NCI-H2029 (cell line): Measurements from ENCODE around the gene SLC26A1.
"Not testable (repeated sequence)": the region's sequence is repeated elsewhere in the genome, so short reads cannot be mapped to it uniquely, and the experiment has no call there.

Experiments
- DNase-seq: peaks from one replicate; lab custom pipeline; 2025; lab: John Stamatoyannopoulos, UW

Gene SLC26A1

DNA sequence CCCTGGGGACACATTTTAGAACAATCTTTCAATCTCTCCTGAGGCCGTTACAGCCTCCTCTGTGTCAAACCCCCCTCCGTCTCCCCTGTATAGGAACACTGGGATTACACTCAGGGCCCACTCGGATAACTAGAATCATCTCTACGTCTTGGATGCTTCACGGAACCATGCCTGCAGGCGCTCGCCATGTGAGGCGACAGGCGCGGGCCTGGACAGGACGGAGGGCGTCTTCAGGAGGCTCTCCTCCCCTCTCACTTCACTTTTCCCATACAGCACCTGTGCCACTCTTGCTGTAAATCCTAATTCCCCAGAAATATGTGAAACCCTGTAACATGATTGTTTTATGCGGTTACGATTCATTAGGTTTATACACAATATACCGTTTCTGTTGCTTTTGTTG is 10.4 kb downstream of the SLC26A1 start:
- no peak for DNase-seq

- no peak for DNase-seq
Observed at GRCh38 chr4:982291-982690, 10.9 kb downstream of the SLC26A1 start.

DNA sequence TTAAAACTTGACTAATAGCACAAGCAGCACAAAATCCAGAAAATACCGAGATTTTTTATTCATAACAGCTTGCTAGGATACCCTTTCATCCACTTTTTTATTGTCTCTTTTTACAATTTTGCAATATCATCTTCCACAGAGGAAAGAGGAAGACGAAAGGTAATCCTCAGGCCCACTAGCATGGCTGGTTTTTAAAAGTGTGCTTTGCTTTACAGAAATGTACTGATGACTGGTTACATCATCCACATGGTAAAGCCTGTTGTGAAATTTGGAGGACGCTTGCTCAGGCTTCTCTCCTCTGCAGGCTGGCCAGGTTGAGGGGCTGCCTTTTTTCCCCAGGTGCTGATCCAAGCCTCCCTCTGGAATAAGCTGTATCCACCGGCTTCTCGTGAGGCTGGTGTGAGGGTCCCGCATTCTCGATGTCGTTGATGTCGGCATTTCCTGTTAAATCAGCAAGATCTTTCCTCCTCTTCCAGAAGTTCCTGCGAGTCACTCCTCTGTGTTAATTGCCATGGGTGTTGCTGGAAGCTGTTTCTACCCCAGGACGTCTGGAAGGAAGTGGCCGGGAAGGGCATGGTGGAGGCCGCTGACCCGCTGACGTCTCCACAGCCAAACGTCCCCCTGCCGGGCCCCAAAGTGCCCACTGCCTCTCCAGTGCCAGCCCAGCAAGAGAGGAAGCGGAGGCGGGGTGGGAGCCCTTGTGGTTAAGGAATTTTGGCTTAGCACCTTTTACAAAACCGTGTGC is 14.1 kb downstream of the SLC26A1 start:
- DNase-seq, result no peak

DNA sequence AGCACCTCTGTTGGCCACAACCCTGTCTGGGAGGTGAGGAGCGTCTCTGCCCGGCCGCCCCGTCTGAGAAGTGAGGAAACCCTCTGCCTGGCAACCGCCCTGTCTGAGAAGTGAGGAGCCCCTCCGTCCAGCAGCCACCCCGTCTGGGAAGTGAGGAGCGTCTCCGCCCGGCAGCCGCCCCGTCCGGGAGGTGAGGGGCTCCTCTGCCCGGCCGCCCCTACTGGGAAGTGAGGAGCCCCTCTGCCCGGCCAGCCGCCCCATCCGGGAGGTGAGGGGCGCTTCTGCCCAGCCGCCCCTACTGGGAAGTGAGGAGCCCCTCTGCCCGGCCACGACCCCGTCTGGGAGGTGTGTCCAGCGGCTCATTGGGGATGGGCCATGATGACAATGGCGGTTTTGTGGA is 17.2 kb downstream of the SLC26A1 start:
- DNase-seq, result not testable (repeated sequence)

DNA sequence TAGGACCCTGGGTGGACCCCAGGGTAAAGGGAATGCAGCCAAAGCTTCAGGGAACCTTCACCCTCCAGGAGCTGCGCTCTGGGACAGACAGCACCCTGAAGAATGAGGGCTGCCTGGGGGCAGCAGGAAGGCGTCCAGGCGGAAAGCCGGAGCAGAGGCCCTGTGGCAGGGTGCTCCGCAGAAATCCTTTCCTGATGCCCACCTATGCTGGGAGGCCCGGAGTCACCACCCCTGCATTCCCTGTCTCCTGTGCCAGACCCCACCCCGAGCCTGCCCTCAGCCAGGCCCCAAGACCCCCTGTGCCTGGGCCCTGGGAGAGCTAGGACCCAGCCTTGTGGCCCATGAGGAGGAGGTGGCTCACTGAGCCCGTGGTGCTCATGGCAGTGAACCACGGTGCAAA is 18.5 kb downstream of the SLC26A1 start:
- DNase-seq, result no peak

DNA sequence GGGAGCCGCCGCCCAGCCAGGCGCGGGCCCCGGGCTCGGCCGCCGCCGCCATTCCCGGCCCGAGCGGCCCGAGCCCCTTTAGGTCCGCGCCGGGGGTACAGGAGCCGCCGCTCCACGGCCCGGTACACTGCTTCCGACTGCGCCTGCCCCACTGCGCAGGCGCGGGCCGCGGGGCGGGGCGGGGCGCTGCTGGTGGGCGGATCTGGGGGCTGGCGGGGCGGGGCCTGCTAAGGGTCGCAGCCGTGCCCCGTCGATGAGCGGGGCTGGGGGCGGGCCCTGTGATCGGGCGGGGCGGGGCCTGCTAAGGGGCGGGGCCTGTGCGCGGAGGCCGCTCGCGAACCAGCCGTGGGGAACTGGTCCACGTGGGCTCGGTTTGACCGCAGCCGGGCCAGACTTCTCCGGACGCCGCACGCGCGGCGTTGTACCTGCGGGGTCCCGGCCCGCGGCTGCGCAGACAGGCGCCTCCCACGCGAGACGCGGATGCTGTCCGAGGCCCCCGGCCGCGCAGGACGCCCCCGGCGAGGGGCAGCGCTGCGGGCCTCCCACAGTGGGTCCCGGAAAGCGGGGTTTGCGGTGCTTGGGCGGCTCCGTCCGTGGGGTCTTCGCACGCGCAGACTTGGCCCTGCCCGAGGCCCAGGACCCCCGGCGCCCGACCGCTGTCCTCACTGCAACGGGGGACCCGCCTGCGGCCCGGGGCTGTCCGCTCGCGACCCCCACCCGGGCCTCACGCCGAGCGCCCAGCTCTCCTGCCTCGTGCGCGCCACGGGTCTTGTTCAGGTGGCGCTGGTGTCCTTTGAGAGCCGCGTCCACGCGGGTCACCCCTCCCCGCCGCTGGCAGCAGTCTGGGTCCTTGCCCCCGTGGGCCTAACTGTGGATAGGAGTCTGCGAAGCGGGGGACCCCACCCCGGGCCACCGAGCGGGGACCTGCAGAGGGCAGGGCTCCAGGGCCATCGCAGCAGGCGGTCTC is 19.5 kb downstream of the SLC26A1 start, which contains the start of gene DGKQ:
DGKQ (minus strand) TSS at position 139 of the 967 bp plus-strand sequence; CDS start at position 52, 87 bp downstream.
- peak; percentile 11 for DNase-seq

DNA sequence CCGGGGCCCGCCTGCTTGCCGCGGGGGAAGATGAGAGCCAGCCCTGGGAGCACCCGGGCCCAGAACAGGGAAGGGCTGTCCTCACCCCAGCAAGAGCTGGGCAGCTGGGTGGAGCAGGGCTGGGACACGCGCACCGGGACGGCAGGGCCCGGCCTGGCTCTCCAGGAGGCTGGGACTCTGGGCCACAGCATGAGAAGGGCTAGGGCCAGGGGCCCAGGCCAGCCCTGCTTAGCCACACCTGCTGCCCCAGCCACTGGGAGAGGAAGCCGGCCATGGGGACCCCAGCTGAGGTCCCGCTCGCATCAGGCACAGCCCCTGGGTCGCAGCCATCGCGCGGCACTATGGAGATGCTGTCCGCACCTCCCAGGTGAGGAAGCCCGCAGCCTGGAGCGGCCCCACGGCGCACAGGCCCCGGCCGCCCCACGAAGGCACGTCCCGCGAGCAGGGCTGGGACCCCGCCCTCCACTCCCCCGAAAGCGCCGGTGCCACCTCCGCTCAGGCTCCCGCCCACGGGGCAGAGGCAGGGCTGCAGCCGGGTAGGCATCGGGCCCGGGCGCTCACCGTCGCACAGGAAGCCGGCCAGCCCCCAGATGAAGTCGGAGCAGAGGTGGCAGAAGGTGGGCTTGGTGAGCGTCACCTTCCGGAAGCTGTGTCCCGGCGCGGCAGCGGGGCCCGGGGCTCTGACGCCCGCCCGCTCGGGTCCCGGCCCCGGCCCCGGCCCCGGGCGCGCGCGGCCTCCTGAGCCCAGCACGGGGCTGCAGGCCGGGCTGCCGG is 20.4 kb downstream of the SLC26A1 start:
- no peak for DNase-seq

- DNase-seq, result no peak
Observed at GRCh38 chr4:971666-972500, 21.3 kb downstream of the SLC26A1 start.

DNA sequence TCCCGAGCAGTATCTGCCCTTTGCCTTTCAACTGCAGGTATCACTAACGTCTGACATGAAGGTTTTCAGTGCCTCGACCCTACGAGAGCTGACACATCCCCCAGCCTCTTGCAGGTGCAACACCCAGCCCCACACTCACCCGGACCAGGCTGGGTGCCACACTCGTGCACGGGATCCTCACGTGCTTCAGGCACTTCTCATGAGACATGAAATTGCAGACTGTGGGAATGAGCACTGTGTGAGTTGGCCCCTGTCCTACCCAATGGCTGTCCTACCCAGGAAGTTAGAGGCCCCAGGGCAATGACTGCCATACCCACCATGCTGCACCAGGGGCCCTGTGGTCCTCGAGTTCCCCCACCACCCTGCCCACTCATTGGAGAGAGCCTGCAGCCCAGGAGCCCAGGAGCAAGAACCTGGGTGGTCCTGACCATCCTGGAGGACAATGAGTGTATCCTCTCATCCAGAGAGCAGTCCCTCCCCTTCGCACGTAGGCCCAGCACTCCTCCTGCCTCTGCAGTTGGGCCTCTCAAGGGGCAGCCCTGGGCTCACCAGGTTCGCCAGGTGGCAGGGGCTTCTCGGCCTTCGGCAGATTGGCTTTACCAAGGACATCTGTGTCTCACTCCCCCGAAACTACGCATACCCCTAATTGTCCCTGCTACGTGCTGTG is 22.2 kb downstream of the SLC26A1 start:
- no peak for DNase-seq

GRCh38 chr4:970046-970745 is 23.0 kb downstream of the SLC26A1 start:
- no peak for DNase-seq

DNA sequence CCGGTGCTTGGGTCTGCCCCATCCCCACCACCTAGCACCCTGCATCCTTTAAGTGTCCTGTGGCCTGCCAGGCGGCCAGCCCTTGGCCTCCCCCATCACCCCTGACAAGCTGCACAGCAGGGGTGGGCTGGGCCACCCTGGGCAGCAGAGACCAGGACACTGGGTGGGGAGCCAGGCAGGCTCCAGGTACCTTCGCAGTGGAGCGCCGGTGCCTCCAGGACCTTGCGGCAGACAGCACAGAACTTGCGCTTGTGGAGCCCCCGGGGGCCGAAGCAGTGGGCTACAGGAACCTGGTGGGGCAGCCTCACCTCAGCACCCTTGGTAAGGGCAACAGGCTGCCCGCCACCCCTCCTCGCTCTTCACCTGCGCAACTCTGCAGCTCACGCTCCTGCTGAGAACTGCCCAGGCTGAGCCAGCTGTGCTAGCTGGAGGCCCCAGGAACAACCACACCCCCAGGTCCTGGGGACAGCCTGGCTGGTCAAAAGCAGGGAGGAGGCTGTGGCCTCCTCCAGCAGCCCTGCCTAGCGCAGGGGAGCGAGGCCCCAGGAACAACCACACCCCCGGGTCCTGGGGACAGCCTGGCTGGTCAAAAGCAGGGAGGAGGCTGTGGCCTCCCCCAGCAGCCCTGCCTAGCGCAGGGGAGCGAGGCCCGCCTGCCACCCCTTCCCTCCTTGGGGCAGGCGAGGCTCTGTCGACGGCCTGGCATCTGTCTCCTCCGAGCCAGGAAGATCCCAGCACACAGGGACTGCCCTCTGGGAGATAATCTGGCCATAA is 24.4 kb downstream of the SLC26A1 start:
- DNase-seq, result no peak

- DNase-seq, result no peak
Observed at GRCh38 chr4:968221-968620, 25.0 kb downstream of the SLC26A1 start.

GRCh38 chr4:967113-968104 is 25.8 kb downstream of the SLC26A1 start:
- no peak for DNase-seq

DNA sequence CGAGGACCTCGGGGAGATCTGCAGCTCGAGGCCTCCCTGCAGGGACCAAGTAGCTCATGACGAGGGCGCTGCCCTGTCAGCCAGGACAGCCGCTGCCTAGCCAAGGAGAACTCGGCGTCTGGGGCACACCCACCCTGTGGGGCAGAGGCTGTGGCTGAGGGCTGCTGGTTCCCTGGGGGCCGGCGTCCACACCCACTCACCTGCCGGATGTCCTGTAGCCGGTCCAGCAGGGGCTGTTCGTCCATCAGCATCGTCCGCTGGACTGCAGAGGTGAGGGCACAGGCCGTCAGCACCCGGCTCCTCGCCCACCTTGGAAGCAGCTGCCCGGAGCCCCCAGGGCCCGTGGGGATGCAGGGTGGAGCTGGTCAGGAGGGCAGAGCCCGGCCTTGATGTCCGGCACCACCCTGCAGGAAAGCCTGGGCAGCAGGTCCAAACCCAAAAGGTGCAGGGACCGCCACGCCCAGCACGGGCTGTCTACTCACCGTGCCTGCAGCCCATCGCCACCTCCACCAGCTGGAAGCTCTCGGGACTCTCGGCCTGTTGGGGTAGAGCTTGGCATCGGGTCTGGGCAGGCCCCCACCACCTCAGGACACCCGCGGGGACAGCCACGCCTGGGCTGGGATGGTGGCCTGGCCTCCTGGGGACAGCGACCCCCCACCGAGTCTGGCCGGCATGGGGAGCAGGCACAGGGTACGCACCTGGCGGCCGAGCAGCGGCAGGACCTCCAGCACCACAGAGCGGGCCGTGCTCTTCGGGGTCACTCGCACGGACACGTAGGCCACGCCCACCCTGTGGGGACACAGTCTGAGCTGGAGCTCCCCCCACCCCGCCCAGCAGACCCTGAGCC is 26.7 kb downstream of the SLC26A1 start:
- no peak for DNase-seq

DNA sequence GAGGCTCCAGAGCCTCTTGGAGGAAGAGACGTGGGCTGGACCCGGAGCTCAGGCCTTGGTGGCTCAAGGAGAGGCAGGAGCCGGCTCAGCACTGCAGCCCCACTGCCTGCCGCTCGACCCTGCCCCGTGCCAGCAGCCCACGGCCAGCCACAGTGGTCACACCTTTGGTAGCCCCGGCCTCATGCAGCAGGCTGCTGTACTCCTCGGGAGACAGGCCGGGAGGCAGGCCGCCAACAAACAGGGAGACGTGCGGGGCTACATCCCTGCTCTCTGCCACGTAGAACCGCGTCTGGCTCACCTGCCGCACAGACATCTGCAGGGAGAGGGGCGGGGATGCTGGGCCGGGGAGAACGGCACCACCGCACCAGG is 27.5 kb downstream of the SLC26A1 start:
- no peak for DNase-seq

GRCh38 chr4:965048-965765 is 28.0 kb downstream of the SLC26A1 start:
- no peak for DNase-seq
